Ishikawa (cell line): ENCODE results near the gene MRPL48.

Experiments
- EGR1 ChIP-seq: IDR thresholded peaks from 2 replicates; pipeline ENCODE4 v1.6.1; 2012
- EP300 ChIP-seq: IDR thresholded peaks from 2 replicates; pipeline ENCODE4 v1.6.1; 2012; ENCODE audit warnings: borderline replicate concordance
- FOXM1 ChIP-seq: IDR thresholded peaks from 2 replicates; pipeline ENCODE4 v1.6.1; 2012; ENCODE audit warnings: low read depth, borderline replicate concordance
- TAF1 ChIP-seq: IDR thresholded peaks from 2 replicates; pipeline ENCODE4 v1.6.1; 2012; ENCODE audit warnings: low read depth, mild to moderate bottlenecking
- TCF12 ChIP-seq: IDR thresholded peaks from 2 replicates; pipeline ENCODE4 v1.6.1; 2012; ENCODE audit warnings: low read depth
- USF1 ChIP-seq: IDR thresholded peaks from 2 replicates; pipeline ENCODE4 v1.6.1; 2012
- YY1 ChIP-seq: IDR thresholded peaks from 2 replicates; pipeline ENCODE4 v1.6.1; 2012; ENCODE audit warnings: low read depth
- ZBTB7A ChIP-seq: IDR thresholded peaks from 2 replicates; pipeline ENCODE4 v1.6.1; 2012; ENCODE audit warnings: low read depth
- TF ChIP-seq, protein P1 (sequence below): IDR thresholded peaks from 2 replicates; pipeline ENCODE4 v1.6.1; 2012

DNA sequence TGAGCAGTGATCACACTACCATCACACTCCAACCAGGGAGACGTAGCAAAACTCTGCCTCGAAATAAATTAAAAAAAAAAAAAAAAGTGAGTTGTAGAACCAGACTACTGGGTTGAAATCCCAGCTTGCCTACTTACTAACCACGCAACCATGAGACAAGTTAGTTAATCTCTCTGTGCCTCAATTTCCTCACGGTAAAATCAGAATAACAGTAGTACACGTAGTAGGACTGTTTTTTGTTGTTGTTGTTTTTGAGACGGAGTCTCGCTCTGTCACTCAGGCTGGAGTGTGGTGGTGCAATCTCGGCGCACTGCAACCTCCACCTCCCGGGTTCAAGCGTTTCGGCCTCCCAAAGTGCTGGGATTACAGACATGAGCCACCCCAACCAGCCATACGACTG lies 41.0 kb upstream of the MRPL48 start:
- TF ChIP-seq USF1 (no peak), TAF1 (no peak), TCF12 (no peak), EP300 (no peak), EGR1 (no peak), ZBTB7A (no peak), YY1 (no peak), FOXM1 (no peak)
- TF ChIP-seq, protein P1, sequence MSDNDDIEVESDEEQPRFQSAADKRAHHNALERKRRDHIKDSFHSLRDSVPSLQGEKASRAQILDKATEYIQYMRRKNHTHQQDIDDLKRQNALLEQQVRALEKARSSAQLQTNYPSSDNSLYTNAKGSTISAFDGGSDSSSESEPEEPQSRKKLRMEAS, result no peak
